NCI-H2227 (cell line): Measurements from ENCODE around the gene TSN.
A peak's percentile ranks its signal among the peaks of the same experiment; 100 is the strongest.
"Not testable (repeated sequence)": the region's sequence is repeated elsewhere in the genome, so short reads cannot be mapped to it uniquely, and the experiment has no call there.

ENCODE experiments used
- DNase-seq: peaks from one replicate; lab custom pipeline; 2025; ENCODE audit not compliant: unreplicated experiment; lab: John Stamatoyannopoulos, UW

The TSN gene

DNA sequence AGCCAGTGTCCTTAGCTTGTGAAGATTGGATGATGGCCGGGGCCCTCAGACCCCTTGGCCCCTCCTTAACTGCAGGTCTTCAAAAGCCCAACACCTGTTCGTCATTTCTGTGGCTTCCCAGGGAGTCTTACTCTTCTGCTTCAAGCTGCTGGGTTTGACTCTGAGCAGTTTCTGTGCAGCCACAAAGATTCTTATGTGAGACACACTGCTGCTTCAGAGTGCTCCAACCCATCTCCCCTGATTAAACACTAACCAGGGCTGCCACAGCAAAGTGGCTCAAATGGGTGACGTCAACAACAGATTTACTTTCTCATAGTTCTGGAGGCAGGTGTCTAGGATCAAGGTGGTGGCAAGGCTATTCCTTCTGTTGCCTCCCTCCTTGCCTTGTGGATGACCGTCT, 40.8 kb downstream of the TSN start:
- no peak for DNase-seq

DNA sequence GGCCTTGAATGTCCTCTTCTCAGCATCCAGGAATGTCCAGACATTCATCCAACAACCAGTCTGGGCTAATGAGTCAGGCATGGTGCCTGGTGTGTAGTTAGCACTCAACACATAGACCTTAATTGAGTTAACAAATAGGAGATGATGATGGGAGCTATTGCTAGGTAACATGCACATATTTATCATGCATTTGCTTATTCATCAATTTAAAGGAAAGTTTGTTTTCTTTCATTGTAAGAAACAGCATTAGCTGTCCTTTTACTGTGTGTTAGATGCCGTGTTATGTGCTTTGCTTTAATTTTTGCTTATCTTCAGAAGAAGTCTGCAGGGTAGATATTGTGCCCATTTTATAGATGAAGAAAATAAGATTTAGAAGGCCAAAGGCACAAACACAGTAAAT, 43.2 kb downstream of the TSN start:
- no peak for DNase-seq

DNA sequence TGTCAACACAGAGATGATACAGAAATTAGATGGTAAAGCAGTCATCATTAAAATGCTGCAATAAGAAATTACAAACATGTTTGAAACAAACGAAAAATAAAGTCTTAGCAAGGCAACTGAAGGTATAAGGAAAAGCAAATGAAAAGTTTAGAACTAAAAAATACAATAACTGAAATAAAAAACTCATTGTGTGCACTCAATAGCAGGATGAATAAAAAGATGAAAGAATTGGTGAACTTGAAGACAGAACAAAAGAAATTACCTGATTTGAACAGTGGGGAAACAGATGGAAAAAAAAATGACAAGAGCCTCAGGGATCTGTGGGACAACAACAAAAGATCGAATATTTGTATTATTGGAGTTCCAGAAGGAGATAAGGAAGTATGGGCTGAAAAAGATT, 46.5 kb downstream of the TSN start:
- DNase-seq, result no peak

DNA sequence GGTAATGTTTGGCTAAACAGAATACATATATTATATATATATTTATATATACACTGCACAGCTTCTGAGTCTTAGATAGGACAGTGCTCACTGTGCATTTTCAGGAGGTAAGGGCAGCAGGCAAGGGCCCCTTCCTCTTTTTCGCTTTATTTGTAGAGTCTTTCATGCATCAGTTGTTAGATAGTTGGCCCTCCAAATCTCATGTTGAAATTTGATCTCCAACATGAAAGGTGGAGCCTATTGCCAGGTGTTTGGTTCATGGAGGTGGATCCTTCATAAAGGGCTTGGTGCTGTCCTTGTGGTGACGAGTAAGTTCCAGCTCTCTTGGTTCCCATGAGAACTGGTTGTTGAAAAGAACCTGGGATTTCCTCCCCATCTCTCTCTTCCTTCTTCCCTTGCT, 48.1 kb downstream of the TSN start:
- no peak for DNase-seq

DNA sequence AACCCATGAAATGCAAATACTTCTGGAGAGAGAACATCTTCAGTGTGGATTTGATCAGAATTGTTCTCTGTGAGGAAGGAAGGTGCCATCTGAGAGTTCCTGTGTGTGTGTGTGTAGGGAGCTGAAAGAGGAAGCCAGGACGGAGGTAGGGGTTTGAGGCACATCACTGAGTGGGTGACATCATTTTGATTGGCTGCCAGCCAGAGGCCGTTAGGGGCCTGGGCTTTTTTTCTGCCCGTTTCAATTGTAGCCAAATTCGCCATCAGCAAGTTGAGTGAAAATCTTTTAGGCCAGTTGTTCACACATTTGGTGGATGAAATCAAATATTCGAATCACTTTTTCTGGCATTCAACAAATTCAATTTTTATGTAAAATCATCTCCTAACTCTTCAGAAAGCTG, 48.9 kb downstream of the TSN start:
- DNase-seq, result peak; percentile 23

DNA sequence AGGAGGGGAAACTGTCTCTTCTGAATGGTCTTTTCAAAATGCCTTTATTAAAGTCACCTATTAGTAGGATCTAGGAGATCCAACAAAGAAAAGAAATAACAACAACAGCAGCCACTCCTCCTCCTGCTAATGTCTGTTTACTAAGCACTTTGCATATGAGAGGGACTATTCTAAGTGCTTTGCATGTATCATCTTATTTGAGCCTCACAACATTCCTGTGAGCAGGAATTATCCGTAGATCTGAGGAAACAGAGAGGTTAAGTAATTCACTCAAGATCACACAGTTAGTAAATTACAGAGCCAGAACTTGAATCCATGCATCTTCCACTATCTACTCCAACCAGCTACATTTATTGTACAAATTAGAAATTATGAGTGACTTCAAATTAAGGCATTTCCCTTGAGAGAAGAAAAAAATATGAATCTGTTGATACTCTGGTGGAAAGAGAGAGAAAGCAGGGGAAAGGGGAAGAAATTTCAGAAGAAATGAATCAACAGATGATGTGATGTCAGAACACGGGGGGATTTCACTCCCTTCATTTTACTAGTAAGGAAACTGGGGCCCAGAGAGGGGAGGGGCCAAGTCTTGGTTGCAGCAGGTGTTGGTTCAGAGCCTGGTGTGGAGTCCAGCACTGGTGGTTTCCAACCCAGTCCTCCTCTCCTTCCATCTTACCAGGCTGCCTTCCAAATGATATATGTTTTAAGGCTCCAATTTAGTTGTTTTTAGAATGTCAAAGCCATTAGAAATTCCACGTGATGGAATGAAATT, 49.7 kb downstream of the TSN start:
- DNase-seq, result no peak

DNA sequence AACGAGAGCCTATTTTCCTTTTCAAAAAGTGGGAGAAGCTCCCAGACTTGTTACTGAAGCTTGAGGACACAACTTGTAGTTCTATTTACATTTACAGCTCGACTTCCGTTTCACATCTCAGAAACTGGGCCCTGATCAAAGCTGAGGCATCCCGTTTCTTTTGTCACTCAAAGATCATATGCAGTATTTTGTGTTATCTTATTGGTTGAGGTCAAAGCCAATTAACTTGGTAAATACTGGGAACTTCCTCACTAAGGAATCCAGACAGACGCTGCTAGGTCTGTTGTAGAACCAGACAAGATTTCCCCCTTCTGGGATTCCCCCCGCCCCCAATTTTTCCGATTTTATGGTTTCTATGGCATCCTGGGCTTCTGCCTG, 50.3 kb downstream of the TSN start:
- no peak for DNase-seq

DNA sequence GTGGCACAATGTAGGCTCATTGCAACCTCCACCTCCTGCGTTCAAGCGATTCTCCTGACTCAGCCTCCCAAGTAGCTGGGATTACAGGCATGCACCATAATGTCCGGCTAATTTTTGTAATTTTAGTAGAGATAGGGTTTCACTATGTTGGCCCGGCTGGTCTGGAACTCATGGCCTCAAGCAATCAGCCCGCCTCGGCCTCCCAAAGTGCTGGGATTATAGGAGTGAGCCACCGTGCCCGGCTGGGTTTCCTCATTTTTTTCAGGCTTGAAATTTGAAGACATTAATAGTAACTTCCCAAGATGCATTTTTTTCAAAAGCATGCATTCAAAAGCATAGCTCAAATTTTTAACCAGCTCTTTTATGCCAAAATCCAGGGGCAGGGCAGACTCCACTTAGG, 52.3 kb downstream of the TSN start:
- DNase-seq, result not testable (repeated sequence)

DNA sequence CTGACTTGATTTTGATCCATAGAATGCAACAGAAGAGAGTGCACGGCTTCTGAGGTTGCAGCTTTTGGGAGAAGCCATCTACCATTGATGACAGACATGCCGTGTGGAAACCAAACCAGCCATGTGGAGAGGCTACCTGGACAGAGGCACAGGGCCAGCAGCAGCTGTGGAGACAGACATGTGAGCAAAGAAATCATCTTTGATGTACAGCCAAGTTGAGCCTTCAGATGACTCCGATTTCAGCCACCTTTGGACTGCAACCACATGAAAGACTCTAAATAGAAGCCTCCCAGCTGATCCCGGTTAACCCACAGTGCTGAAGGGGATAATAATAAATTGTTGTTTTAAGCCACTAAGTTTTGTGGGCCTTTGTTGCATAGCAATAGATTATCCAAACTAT, 54.2 kb downstream of the TSN start:
- DNase-seq, result no peak

DNA sequence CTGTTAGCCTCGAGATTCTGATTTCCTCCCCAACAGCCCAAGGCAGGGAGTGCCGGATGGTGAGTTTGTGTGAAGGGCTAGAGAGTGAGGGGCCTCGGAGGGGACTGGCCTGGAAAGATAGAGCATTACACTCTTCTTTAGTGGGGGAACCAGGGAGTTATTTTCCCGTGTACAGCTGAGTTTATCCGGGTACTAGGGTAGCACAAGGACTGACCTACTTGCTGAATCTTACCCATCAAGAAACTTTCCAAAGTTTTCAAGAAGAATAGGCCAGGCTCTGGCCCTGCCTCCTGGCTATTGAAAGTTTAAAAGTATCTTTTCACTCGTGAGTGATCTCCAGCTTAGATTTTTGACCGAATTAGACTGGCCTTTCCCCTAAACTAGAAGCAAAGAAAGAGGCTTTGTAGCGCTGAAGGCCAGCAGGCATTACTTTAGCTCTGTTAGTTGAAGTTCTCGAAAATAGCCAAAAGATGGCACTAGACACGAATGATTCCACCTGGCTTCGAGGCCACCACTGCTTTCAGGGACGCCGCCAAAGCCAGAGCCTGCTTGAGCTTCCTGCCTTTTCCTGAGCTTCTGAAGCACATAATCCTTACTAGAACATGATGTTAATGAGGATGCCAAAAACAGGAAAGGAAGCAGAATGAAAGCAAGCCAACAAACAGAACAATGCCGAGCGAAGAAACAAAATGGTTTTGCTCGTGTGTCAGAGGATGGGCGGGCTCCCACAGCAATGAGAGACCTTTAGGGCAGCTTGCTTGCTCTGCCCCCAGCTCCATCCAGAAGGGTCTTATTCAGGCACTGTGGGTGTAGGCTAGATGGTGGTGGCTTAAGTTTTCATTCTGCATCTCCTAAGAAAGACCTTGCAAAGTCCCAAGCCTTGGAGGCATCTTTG, 55.8 kb downstream of the TSN start:
- DNase-seq, result peak; percentile 77

DNA sequence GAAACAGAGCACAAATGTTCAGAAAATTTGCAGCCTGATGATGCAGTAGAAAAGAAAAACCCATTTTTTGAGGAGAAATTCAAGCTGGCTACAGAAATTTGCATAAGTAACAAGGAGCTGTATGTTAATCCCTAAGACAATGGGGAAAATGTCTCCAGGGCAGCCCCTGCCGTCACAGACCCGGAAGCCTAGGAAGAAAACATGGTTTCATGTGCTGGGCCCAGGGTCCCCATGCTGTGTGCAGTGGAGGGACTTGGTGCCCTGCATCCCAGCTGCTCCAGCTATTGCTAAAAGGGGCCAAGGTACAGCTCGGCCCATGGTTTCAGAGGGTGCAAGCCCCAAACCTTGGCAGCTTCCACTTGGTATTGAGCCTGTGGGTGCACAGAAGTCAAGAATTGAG, 57.6 kb downstream of the TSN start:
- not testable (repeated sequence) for DNase-seq

DNA sequence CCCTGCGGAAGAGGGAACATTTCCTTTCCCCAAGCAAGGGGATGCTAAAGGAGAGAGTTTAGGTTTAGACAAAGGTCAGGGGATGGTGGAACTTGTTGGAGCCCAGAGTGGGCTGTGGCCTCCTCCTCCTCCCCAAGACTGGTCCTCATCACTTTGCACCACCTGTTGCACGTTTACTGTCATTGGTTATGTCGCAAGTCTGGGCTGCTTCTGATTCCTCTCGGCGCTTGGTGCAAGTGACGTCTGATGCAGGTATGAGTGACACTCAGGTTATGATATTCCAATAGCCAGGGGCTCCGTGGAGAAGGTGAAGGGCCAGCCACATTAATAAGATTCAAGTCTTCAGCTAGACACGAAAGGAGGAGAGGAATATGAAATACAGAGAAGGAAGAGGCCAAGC, 59.8 kb downstream of the TSN start:
- no peak for DNase-seq

DNA sequence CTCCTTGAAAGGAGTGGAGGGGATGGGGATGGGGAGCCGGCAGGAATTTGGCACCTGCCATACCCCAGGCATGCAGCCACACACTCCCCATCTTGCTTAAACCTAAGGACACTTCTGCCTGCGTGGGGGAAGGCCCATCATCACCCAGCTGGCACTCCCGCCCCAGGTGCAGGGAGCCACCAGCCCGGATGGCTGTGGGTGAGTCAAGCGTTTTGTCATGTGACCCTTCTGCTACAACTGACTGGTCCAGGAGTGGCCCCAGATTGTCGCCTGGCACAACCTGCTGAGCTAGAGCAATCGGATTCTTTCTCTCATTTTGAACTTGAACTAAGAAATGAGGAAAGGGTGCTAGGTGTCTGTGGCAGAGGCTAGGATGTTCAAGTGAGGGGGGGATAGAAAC, 61.3 kb downstream of the TSN start:
- DNase-seq, result no peak

DNA sequence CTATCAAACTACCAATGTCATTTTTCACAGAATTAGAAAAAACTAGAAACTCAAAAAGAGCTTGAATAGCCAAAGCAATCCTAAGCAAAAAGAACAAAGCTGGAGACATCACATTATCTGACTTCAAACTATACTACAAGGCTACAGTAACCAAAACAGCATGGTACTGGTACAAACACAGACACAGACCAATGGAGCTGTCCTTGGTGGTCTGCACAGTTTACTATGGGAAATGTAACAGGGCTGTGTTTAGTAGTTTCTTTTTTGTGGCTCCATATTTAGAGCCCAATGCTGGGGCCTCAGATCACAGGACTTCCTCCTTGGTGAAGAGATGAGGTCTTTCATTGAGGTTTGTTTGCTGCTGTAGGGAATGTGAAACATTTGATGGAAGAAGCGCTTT, 61.9 kb downstream of the TSN start:
- not testable (repeated sequence) for DNase-seq
